Hepatocyte (in vitro differentiated cells): ENCODE measurements around the gene CLN5. TPM values are rescaled to one million over a fixed set of nuclear protein-coding genes. Genes with fewer than 3 reads are reported as not detected.
"Not testable (repeated sequence)": the region's sequence is repeated elsewhere in the genome, so short reads cannot be mapped to it uniquely, and the experiment has no call there.

ENCODE experiments used
- DNase-seq: peaks from one replicate; pipeline ENCODE4 v3.0.0-alpha.2; 2016; ENCODE audit warnings: low spot score
- H2AFZ ChIP-seq: fragments of 200-600 bp; sonication (generic); 2 replicates; pipeline ENCODE4 v1.6.0; 2016; ENCODE audit warnings: antibody characterized with exemption, mild to moderate bottlenecking
- H3K27ac ChIP-seq: fragments of 200-600 bp; sonication (generic); 2 replicates; pipeline ENCODE4 v1.5.1; 2016; ENCODE audit warnings: mild to moderate bottlenecking
- H3K27me3 ChIP-seq: fragments of 200-600 bp; sonication (generic); 2 replicates; pipeline ENCODE4 v1.6.1; 2016
- H3K36me3 ChIP-seq: fragments of 200-600 bp; sonication (generic); replicated peaks from 2 replicates; pipeline ENCODE4 v1.5.1; 2016; ENCODE audit warnings: low read depth; ENCODE audit not compliant: insufficient read depth
- H3K4me1 ChIP-seq: fragments of 200-600 bp; sonication (generic); 2 replicates; pipeline ENCODE4 v1.5.1; 2016; ENCODE audit warnings: mild to moderate bottlenecking, moderate library complexity; ENCODE audit not compliant: insufficient read depth
- H3K4me2 ChIP-seq: fragments of 200-600 bp; sonication (generic); 2 replicates; pipeline ENCODE4 v1.6.0; 2016
- H3K4me3 ChIP-seq: fragments of 200-600 bp; sonication (generic); 2 replicates; pipeline ENCODE4 v1.5.1; 2016; ENCODE audit warnings: mild to moderate bottlenecking
- H3K79me2 ChIP-seq: fragments of 200-600 bp; sonication (generic); 2 replicates; pipeline ENCODE4 v1.6.0; 2017; ENCODE audit warnings: mild to moderate bottlenecking
- H3K9me2 ChIP-seq: fragments of 200-600 bp; sonication (generic); replicated peaks from 2 replicates; pipeline ENCODE4 v1.6.0; 2017; ENCODE audit warnings: mild to moderate bottlenecking; ENCODE audit not compliant: insufficient read depth
- H3K9me3 ChIP-seq: fragments of 200-600 bp; sonication (generic); 2 replicates; pipeline ENCODE4 v1.5.1; 2016; ENCODE audit warnings: low read depth, mild to moderate bottlenecking
- H4K20me1 ChIP-seq: fragments of 200-600 bp; sonication (generic); 2 replicates; pipeline ENCODE4 v1.6.0; 2016; ENCODE audit warnings: mild to moderate bottlenecking; ENCODE audit not compliant: insufficient read depth, poor library complexity, severe bottlenecking
- CTCF ChIP-seq: fragments of 200-600 bp; sonication (generic); IDR thresholded peaks from 2 replicates; pipeline ENCODE4 v1.5.1; 2016; ENCODE audit warnings: antibody characterized with exemption, mild to moderate bottlenecking; ENCODE audit not compliant: poor library complexity
- EZH2 ChIP-seq: fragments of 200-600 bp; sonication (generic); IDR thresholded peaks from 2 replicates; pipeline ENCODE4 v1.6.1; 2016; ENCODE audit warnings: antibody characterized with exemption, mild to moderate bottlenecking, borderline replicate concordance
- EZH2phosphoT487 ChIP-seq: fragments of 200-600 bp; sonication (generic); IDR thresholded peaks from one replicate; pipeline ENCODE4 v1.6.1; 2018; ENCODE audit warnings: antibody characterized with exemption, mild to moderate bottlenecking, low read depth, moderate library complexity; ENCODE audit not compliant: unreplicated experiment, severe bottlenecking
- WGBS: methylation state at CpG from one replicate; pipeline ENCODE4 v1.1.6; 2016; ENCODE audit warnings: low lambda C conversion rate; ENCODE audit errors: missing lambda C conversion rate; 5-methylcytosine and 5-hydroxymethylcytosine counted together
- polyA plus RNA-seq: library from polyadenylated mRNA; unstranded; fragments of >200 nt; fragmentation: Nextera tagmentation; extraction: Ambion mirVana; gene quantifications from 2 replicates; pipeline ENCODE4 v1.2.1, GENCODE V29; 2016
- total RNA-seq: library from RNA; depleted of rRNA; stranded (reverse); fragments of >200 nt; gene quantifications from 2 replicates; pipeline ENCODE4 v1.2.3, GENCODE V29; 2014

Gene CLN5
- total and polyA plus RNA-seq, 2 experiments from 2014 or later, result 31.5 to 45.2 TPM

- no peak for TF ChIP-seq EZH2phosphoT487
- no peak for TF ChIP-seq CTCF
- no peak for TF ChIP-seq EZH2
- H3K27ac ChIP-seq, result no peak overlapping the region
Measured at GRCh38 chr13:77001540-77001939, 9.7 kb downstream of the CLN5 start.

GRCh38 chr13:77001963-77002587 is 10.2 kb downstream of the CLN5 start:
- Histone ChIP-seq H3K4me3 (no peak overlapping the region), H3K27ac (no peak overlapping the region), H2AFZ (no peak overlapping the region), H3K4me2 (no peak overlapping the region), H3K79me2 (peaks cover 15% of the 10 kb centered on the region), H3K9me2 (no peaks in the 10 kb centered on the region), H3K9me3 (no peaks in the 10 kb centered on the region), H3K4me1 (peaks cover 10% of the 10 kb centered on the region), H3K36me3 (no peaks in the 10 kb centered on the region), H4K20me1 (peaks cover 5% of the 10 kb centered on the region), H3K27me3 (no peaks in the 10 kb centered on the region)
- DNase-seq, result no peak
- no peak for TF ChIP-seq EZH2
- no peak for TF ChIP-seq CTCF
- no peak for TF ChIP-seq EZH2phosphoT487
- 57% methylated on average over 4 of the region's 4 CpGs for WGBS

More at GRCh38 chr13:77001540-77001939, 9.7 kb downstream of the CLN5 start:
- Histone ChIP-seq H3K79me2 (peaks cover 10% of the 10 kb centered on the region), H2AFZ (no peak overlapping the region), H3K36me3 (no peaks in the 10 kb centered on the region), H3K9me2 (no peaks in the 10 kb centered on the region), H3K4me3 (no peak overlapping the region), H3K27me3 (no peaks in the 10 kb centered on the region), H3K4me1 (peaks cover 10% of the 10 kb centered on the region), H4K20me1 (peaks cover under 1% of the 10 kb centered on the region), H3K9me3 (no peaks in the 10 kb centered on the region), H3K4me2 (no peak overlapping the region)
- DNase-seq, result no peak
- 44% methylated on average over 4 of the region's 4 CpGs for WGBS

- WGBS, result 70% methylated on average over 7 of the region's 7 CpGs
- no peaks in the 10 kb centered on the region for H3K27me3 ChIP-seq
- no peak overlapping the region for H3K4me2 ChIP-seq
- no peaks in the 10 kb centered on the region for H3K9me2 ChIP-seq
- H3K36me3 ChIP-seq, result peaks cover 2% of the 10 kb centered on the region
- H3K4me3 ChIP-seq, result no peak overlapping the region
- H3K27ac ChIP-seq, result no peak overlapping the region
- H3K79me2 ChIP-seq, result peaks cover 21% of the 10 kb centered on the region
- TF ChIP-seq CTCF (peak; percentile 73), EZH2 (no peak)
- no peak overlapping the region for H2AFZ ChIP-seq
- DNase-seq, result peak; percentile 44
- peaks cover 5% of the 10 kb centered on the region for H4K20me1 ChIP-seq
- H3K9me3 ChIP-seq, result no peaks in the 10 kb centered on the region
- H3K4me1 ChIP-seq, result peaks cover 10% of the 10 kb centered on the region
Measured at GRCh38 chr13:77002590-77003190, 10.8 kb downstream of the CLN5 start.

- H3K27ac ChIP-seq, result not testable (repeated sequence)
Measured at GRCh38 chr13:77008337-77008736, 16.5 kb downstream of the CLN5 start.

More at GRCh38 chr13:77008337-77008736, 16.5 kb downstream of the CLN5 start:
- Histone ChIP-seq H4K20me1 (peaks cover 23% of the 10 kb centered on the region), H3K79me2 (peaks cover 58% of the 10 kb centered on the region)
- 89% methylated on average over 4 of the region's 4 CpGs for WGBS
- H3K9me2 ChIP-seq, H3K9me3 ChIP-seq, H3K27me3 ChIP-seq, H2AFZ ChIP-seq, H3K4me2 ChIP-seq, DNase-seq, H3K4me1 ChIP-seq, H3K36me3 ChIP-seq, H3K4me3 ChIP-seq: not testable (repeated sequence)
